ENCODE measurements around the gene ARFGEF2. TPM values are rescaled to one million over a fixed set of nuclear protein-coding genes. Genes with fewer than 3 reads are reported as not detected.

Gene ARFGEF2
- total and polyA plus RNA-seq, 2 of the 8 experiments (the other 6 are each of a cell fraction or from before 2014, with no cell fraction given) = 8.1 to 21.8 TPM

DNA sequence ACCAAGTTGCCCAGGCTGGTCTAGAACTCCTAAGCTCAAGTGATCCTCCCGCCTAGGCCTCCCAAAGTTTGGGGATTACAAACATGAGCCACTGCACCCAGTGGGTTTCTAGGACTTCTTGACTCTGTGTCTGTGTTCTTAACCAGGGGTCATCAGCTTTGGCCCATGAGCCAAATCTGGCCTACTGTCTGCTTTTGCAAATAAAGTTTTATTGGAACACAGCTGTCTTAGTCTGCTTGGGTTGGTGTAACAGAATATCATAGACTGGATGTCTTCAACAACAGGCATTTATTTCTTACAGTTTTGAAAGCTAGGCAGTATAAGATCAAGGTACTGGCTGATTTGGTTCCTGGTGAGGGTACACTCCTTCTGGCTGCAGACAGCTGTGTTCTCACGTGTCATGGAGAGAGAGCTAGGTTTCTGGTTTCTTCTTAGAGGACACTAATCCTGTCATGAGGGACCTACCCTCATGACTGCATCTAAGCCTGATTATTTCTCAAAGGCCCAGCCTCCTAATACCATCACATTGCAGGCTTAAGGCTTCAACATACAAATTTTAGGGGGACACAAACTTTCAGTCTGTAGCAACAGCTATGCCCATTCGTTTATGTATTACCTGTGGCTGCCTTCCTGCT, 23.3 kb downstream of the ARFGEF2 start (continued):
- TF ChIP-seq SP4 (IDR thresholded peaks at IDR 0.05; ENCODE audit: low read length) (no peak), RNF2 (IDR thresholded peaks at IDR 0.05; ENCODE audit: borderline replicate concordance, low read depth, low read length, missing control alignments, poor library complexity, severe bottlenecking) (no peak), FOSL1 (IDR thresholded peaks at IDR 0.05; ENCODE audit: insufficient read depth, low read depth, low read length) (no peak), POLR2AphosphoS5 (IDR thresholded peaks at IDR 0.05; ENCODE audit: low read depth, low read length) (no peak)

Data from H1 (cell line).